Subcutaneous adipose tissue (tissue), 4 donors: Measurements from ENCODE around the gene COMP. TPM values are rescaled to one million over a fixed set of nuclear protein-coding genes. Genes with fewer than 3 reads are reported as not detected.

ENCODE experiments used
- total RNA-seq, 4 donors: library from RNA; depleted of rRNA; stranded (reverse); fragments of >200 nt; gene quantifications; one replicate each; pipeline ENCODE4 v1.1.0, GENCODE V29; 2016
- TF ChIP-seq, protein P1 (sequence below): fragments of 450-650 bp; IDR thresholded peaks from one replicate; pipeline ENCODE4 v1.5.1; 2016; ENCODE audit warnings: low read depth, mild to moderate bottlenecking, control low read depth, antibody characterized with exemption, moderate library complexity

Gene COMP
- total RNA-seq, 4 donors from 2014 or later, result 6.2 to 48.0 (median 14.2) TPM

DNA sequence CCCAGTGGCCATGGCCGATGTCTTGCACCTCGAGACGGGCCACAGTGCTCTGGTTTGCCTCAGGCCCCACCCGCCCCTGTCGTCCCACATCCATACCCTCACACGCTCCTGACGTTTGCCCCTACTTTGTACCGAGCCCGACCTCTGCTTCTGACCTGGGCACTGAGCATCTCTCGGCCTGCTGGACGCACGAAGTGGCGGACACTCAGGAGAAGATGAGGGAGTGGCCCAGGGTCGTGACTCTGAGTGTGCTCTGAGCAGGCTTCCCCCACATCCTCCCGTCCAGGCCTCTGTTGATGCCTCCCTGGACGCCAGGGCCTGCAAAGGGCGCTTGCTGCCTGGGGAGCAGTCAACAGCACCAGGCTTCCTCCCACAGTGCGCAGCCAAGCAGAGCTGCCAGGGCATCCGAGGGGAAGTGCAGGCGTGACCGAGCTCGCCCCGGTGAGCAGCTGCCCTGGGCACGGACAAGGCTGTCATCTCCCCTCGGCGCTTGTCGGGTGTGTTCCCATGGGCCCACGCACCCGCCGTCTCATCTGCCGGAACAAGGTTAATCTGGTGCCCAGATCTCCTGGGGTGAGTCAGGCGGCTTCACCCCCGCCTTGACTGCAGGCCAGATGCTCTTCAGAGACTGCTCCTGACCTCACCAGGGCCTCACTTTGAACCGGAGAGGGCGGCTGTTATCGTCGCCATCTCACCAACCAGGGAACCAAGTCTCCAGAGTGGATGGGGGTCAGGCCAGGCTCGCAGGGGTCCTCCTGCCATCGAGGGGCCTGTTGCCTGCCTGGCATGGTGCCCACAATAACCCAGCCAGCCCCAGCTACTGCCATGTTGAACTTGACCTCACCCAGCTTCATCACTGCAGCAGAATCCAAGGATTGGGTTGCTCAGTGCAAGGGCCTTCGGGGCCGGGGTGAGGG lies 27.2 kb downstream of the COMP start:
- TF ChIP-seq, protein P1, sequence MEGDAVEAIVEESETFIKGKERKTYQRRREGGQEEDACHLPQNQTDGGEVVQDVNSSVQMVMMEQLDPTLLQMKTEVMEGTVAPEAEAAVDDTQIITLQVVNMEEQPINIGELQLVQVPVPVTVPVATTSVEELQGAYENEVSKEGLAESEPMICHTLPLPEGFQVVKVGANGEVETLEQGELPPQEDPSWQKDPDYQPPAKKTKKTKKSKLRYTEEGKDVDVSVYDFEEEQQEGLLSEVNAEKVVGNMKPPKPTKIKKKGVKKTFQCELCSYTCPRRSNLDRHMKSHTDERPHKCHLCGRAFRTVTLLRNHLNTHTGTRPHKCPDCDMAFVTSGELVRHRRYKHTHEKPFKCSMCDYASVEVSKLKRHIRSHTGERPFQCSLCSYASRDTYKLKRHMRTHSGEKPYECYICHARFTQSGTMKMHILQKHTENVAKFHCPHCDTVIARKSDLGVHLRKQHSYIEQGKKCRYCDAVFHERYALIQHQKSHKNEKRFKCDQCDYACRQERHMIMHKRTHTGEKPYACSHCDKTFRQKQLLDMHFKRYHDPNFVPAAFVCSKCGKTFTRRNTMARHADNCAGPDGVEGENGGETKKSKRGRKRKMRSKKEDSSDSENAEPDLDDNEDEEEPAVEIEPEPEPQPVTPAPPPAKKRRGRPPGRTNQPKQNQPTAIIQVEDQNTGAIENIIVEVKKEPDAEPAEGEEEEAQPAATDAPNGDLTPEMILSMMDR, result no peak

DNA sequence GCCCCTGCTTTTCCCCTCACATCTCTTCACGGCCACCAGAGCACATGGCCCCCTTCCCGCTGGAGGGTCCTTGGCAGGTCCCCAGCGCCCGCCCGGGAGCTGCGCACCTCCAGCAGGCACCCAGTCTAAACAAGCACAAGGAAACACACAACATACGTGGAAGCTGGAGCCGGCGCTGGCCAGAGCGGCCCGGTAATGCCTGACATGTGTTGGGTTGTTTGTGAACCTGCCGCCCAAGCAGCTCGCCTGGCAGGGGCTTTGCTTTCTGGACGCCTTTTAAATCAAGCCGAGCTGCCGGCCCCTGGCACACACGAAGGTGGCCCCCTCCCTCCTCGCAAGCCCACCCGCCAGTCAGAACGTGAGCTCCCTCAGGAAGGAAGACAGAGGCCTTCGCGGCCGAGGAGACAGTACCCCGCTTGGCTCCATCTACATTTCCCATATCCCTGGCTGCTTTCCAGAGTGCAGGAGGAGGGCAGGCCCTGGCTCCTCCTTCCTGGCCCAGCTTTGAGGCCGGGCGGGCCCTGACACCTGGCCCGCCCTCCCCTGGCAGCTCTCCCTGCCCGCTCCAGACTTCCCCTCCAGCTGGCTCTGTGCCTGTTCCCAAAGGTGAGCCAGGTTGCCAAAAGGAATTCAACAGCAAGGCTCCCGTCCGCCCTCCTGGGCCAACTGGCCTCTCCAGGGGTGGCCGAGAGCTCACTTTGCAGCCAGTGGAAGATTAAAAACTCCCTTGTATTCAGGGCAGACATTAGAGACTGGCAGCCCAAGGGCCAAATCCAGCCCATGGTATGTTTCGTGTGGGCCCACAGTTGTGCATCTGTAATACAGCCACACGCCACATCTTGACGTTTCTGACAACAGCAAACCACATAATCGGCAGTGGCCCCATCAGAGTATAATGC lies 28.7 kb downstream of the COMP start:
- TF ChIP-seq, protein P1, result no peak

DNA sequence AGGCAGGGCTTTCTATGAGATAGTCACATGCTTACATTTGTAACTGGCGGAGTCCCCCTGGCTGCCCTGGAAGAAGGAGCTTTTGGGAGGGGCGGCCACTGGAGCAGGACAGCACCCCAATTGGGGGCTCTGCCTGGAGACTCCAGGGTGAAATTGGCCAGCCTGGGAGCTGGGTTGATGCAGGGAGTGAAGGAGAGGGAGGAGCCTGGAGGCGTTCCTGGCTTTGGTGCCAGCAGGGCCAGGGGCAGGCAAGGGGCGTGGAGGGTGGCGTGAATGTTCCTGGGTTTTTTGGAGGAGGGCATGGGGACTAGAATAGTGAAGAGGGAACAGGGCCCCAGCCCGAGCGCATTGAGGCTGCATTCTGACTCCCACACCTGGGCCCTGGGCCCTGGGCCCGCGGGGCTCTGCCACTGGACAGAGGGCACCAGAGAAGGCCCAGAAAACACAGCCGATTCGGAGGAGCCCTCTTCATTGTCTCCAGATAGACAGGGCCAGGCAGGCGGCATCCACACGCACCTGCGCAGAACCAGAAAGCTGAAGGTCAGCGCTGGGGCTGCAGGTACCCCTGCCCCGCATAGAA lies 29.5 kb downstream of the COMP start:
- TF ChIP-seq, protein P1, result no peak

DNA sequence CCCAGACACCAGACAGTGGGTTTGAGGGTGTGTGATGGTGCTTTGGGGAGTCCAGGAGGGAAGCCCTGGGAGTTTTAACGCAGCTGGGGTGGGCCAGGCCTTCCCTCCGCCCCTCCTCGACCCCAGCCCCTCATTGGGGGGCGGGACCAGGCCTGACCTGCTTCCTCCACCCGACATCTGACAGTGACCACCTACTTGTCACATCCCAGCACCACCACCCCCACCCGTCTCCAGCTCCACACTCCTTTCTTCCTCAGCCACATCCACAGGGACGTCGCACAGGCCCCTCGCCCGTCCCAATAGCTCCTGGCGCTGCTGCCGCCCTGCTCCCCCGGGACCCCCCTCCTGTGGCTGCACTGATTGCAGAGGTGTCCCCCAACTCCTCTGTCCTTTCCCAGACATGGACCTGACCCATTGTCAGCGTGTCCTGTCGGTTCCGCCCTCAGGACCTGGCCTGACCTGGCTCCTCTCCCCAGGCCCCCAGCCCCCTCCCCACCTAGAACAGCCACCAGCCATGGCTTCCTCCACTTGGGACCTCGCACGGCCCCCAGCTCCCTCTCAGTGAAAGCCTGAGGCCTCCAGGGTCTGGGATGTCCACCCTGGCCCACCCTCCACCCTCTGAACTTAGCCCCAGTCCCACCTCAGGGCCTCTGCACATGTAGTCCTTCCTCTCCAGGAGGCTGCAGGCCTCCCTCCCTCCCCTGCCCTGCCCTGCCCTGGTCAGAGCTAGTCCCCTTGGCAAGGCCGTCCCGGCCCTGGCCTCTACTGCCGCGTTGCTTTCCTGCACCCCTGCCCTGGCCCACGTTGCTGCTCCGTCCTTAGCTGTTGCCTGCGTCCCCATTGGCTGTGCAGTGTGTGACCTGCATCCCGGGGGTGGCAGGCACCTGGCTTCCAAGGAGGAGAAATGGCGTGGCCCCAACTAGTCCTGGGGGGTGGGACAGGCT lies 30.4 kb downstream of the COMP start:
- TF ChIP-seq, protein P1, result no peak

DNA sequence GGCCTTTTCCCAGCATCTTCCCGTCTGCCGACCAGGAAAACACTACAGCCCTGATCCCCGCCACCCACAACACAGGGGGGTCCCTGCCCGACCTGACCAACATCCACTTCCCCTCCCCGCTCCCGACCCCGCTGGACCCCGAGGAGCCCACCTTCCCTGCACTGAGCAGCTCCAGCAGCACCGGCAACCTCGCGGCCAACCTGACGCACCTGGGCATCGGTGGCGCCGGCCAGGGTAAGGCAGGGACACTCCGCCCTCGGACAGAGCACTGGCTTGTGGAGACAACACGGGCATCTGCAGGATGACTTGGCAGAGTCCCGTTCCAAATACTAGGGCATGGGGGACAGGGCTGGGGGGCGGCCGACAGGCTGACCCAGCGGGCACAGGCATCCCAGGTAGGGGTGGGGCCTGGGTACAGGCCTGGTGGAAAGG lies 31.1 kb downstream of the COMP start:
- TF ChIP-seq, protein P1, result no peak

DNA sequence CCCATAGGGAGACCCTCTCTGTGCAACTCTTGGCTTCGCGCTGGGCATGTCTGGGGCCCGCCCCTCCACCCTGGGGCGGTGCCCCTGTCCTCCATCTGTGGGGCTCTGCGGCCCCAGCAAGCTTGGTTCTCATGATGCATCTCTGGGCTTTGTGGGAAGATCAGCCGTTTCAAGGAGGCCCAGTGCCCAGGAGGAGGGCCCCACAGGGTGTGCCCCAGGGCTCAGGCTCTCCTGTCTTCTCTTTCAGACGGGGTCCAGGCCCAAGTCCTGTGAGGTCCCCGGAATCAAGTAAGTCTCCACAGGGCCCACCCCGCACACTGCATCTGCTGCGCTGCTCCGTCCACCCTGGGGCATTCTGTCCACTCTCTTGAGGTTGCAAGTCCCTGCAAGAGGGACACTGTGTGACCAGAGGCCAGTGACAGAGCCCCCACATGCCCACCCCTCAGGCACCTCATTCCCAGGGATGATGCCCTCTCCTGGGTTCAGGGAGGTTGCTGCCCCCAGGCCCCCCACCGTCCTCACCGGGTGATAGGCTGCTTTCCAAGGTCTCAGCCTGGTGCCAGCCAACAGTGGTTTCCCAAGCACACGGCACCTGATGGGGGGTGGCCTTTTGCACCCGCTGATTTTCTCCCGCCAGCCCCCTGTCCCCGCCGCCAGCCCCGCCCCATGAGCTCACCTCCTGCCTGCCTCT lies 31.7 kb downstream of the COMP start:
- TF ChIP-seq, protein P1, result no peak
